ENCODE measurements around the gene TECTA. TPM values are rescaled to one million over a fixed set of nuclear protein-coding genes. Genes with fewer than 3 reads are reported as not detected.

Gene TECTA
- total RNA-seq, 1 experiment from 2014 or later = 0.41 TPM

DNA sequence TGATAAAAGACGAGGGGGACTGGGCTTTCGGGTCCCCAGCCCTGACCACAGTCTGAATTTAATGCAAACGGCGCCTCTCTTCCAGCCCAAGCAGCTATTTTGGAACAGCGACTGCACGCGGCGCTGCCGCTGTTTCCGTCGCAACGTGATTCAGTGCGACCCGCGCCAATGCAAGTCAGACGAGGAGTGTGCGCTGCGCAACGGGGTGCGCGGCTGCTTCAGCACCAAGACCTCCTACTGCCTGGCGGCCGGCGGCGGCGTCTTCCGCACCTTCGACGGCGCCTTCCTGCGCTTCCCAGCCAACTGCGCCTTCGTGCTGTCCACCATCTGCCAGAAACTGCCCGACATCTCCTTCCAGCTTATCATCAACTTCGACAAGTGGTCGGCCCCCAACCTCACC, 56.7 kb downstream of the TECTA start:
- no TSS peak for BruUV-seq (replicated peaks)
- TF ChIP-seq, protein P1, sequence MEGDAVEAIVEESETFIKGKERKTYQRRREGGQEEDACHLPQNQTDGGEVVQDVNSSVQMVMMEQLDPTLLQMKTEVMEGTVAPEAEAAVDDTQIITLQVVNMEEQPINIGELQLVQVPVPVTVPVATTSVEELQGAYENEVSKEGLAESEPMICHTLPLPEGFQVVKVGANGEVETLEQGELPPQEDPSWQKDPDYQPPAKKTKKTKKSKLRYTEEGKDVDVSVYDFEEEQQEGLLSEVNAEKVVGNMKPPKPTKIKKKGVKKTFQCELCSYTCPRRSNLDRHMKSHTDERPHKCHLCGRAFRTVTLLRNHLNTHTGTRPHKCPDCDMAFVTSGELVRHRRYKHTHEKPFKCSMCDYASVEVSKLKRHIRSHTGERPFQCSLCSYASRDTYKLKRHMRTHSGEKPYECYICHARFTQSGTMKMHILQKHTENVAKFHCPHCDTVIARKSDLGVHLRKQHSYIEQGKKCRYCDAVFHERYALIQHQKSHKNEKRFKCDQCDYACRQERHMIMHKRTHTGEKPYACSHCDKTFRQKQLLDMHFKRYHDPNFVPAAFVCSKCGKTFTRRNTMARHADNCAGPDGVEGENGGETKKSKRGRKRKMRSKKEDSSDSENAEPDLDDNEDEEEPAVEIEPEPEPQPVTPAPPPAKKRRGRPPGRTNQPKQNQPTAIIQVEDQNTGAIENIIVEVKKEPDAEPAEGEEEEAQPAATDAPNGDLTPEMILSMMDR (IDR thresholded peaks at IDR 0.05; ENCODE audit: insufficient read depth in 1 of 2, low read depth in 1 of 2, low read length in 1 of 2, severe bottlenecking in 1 of 2, unreplicated experiment in 1 of 2) = no peak
- Mint-ChIP-seq H3K4me1 (ENCODE audit: low read depth, unreplicated experiment) (no peaks in the 10 kb centered on the region), H3K9me3 (ENCODE audit: unreplicated experiment) (no peaks in the 10 kb centered on the region), H3K27ac (ENCODE audit: unreplicated experiment) (no peak overlapping the region), H3K4me3 (ENCODE audit: unreplicated experiment) (no peak overlapping the region), H3K27me3 (ENCODE audit: insufficient read depth, unreplicated experiment) (peaks cover 39% of the 10 kb centered on the region), H3K36me3 (ENCODE audit: insufficient read depth, unreplicated experiment) (no peaks in the 10 kb centered on the region)
- H3K36me3 ChIP-seq (ENCODE audit: control insufficient read depth, insufficient read depth, low read length) = no peaks in the 10 kb centered on the region
- no peak for DNase-seq
- intact Hi-C loops (cut with micrococcal nuclease; ENCODE audit: unreplicated experiment) = no loop called here
- H3K9me3 ChIP-seq = no peaks in the 10 kb centered on the region
- no peak overlapping the region for H3K4me3 ChIP-seq (ENCODE audit: low read depth, low read length)
- H3K27me3 ChIP-seq (replicated peaks; ENCODE audit: control insufficient read depth, insufficient read depth, low read length) = no peaks in the 10 kb centered on the region
- POLR2A ChIA-PET = no interaction called here
- H3K4me1 ChIP-seq = no peaks in the 10 kb centered on the region
- CTCF ChIA-PET = no interaction called here

DNA sequence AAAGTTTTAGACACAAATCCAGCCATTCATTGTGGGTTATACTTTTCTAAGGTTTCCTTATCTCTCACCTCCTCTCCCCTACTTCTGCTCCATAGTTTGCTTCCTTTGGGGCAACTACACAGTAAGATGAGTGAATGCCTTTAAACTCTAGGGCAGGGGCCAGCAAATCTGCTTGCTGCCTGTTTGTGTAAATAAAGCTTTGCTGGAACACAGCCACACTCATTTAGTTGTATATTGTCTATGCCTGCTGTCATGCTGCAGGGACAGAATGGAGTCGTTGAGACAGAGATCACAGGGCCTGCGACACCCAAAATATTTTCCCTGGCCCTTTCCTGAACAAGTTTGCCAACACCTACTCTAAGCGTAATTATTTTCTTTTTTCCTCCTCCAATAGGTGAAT, 58.7 kb downstream of the TECTA start:
- ChIA-PET POLR2A (no interaction called here), CTCF (no interaction called here)
- H3K9me3 ChIP-seq = no peaks in the 10 kb centered on the region
- TF ChIP-seq, protein P1 (IDR thresholded peaks at IDR 0.05; ENCODE audit: insufficient read depth in 1 of 2, low read depth in 1 of 2, low read length in 1 of 2, severe bottlenecking in 1 of 2, unreplicated experiment in 1 of 2) = no peak
- no peak for DNase-seq
- no peak overlapping the region for H3K4me3 ChIP-seq (ENCODE audit: low read depth, low read length)
- H3K4me3 Mint-ChIP-seq (ENCODE audit: unreplicated experiment) = no peak overlapping the region
- no peaks in the 10 kb centered on the region for H3K36me3 ChIP-seq (ENCODE audit: control insufficient read depth, insufficient read depth, low read length)
- H3K27ac Mint-ChIP-seq (ENCODE audit: unreplicated experiment) = no peak overlapping the region
- H3K36me3 Mint-ChIP-seq (ENCODE audit: insufficient read depth, unreplicated experiment) = no peaks in the 10 kb centered on the region
- H3K4me1 Mint-ChIP-seq (ENCODE audit: low read depth, unreplicated experiment) = no peaks in the 10 kb centered on the region
- intact Hi-C loops (cut with micrococcal nuclease; ENCODE audit: unreplicated experiment) = no loop called here
- H3K9me3 Mint-ChIP-seq (ENCODE audit: unreplicated experiment) = no peaks in the 10 kb centered on the region
- peaks cover 33% of the 10 kb centered on the region for H3K27me3 Mint-ChIP-seq (ENCODE audit: insufficient read depth, unreplicated experiment)
- no peaks in the 10 kb centered on the region for H3K27me3 ChIP-seq (replicated peaks; ENCODE audit: control insufficient read depth, insufficient read depth, low read length)
- H3K4me1 ChIP-seq = no peaks in the 10 kb centered on the region
- no TSS peak for BruUV-seq (replicated peaks)

DNA sequence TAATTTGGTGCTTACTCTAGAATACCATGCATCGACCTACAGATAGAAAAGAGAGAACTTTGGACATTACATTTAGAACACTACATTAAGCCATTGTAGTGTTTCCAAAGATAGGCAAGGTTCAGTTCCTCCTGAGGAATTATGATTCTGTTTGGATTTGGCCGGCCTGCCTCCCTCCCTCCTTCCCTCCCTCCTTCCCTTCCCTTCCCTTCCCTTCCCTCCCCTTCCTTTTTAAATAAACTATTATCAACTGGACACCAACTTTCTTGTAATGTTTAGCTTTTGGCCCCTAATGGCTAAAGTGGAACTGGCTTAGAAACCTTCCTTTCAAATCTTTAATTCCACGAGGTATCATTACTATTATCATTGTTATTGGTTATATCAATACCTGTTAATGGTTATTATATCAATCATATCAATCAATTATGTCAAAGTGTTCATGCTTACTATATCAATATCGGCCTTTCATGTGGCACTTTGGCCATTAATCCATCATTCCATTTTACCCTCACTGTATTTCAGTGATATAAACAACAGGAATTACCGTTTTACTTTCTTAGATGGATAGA, 60.4 kb downstream of the TECTA start:
- Mint-ChIP-seq H3K9me3 (ENCODE audit: unreplicated experiment) (no peaks in the 10 kb centered on the region), H3K27me3 (ENCODE audit: insufficient read depth, unreplicated experiment) (peaks cover 38% of the 10 kb centered on the region), H3K4me3 (ENCODE audit: unreplicated experiment) (no peak overlapping the region), H3K27ac (ENCODE audit: unreplicated experiment) (no peak overlapping the region), H3K4me1 (ENCODE audit: low read depth, unreplicated experiment) (no peaks in the 10 kb centered on the region), H3K36me3 (ENCODE audit: insufficient read depth, unreplicated experiment) (no peaks in the 10 kb centered on the region)
- H3K36me3 ChIP-seq (ENCODE audit: control insufficient read depth, insufficient read depth, low read length) = no peaks in the 10 kb centered on the region
- ChIA-PET POLR2A (no interaction called here), CTCF (interaction anchor here (1.3 kb wide), 1 partner anchor 33 kb away, joined by 4 read pairs; no protein-coding TSS in a partner anchor)
- no peaks in the 10 kb centered on the region for H3K4me1 ChIP-seq
- BruUV-seq (replicated peaks) = no TSS peak
- DNase-seq = no peak
- no peaks in the 10 kb centered on the region for H3K9me3 ChIP-seq
- H3K4me3 ChIP-seq (ENCODE audit: low read depth, low read length) = no peak overlapping the region
- TF ChIP-seq, protein P1 (IDR thresholded peaks at IDR 0.05; ENCODE audit: insufficient read depth in 1 of 2, low read depth in 1 of 2, low read length in 1 of 2, severe bottlenecking in 1 of 2, unreplicated experiment in 1 of 2) = no peak
- peaks cover 1% of the 10 kb centered on the region for H3K27me3 ChIP-seq (replicated peaks; ENCODE audit: control insufficient read depth, insufficient read depth, low read length)
- intact Hi-C loops (cut with micrococcal nuclease; ENCODE audit: unreplicated experiment) = no loop called here

Data from Caco-2 (cell line).